T-helper 17 cell (primary cell): ENCODE measurements around the gene GABRG3. TPM values are rescaled to one million over a fixed set of nuclear protein-coding genes. Genes with fewer than 3 reads are reported as not detected.

Experiments used
- ATAC-seq: fragments of 150-1000 bp; cut with Tn5 transposase; 2 replicates; pipeline ENCODE4 v1.10.0; 2021; ENCODE audit warnings: mild to moderate bottlenecking, moderate library complexity
- DNase-seq, 3 donors: peaks; one replicate each; pipeline versions ENCODE4 v3.0.0 to v3.0.0-alpha.2; 2020 to 2021
- H3K9me3 ChIP-seq: one replicate; pipeline ENCODE4 v1.7.0; 2013; ENCODE audit warnings: low read length, mild to moderate bottlenecking; ENCODE audit not compliant: control insufficient read depth, poor library complexity, severe bottlenecking
- H3K27ac Mint-ChIP-seq: one replicate; pipeline ENCODE4 v1.8.0; 2022; ENCODE audit warnings: mild to moderate bottlenecking, moderate library complexity, mixed read lengths
- H3K27me3 Mint-ChIP-seq: one replicate; pipeline ENCODE4 v1.8.0; 2022; ENCODE audit warnings: mixed read lengths
- H3K36me3 Mint-ChIP-seq: one replicate; pipeline ENCODE4 v1.8.0; 2022; ENCODE audit warnings: low read depth, mixed read lengths
- H3K4me1 Mint-ChIP-seq: one replicate; pipeline ENCODE4 v1.8.0; 2022; ENCODE audit warnings: mild to moderate bottlenecking, mixed read lengths
- H3K4me3 Mint-ChIP-seq: one replicate; pipeline ENCODE4 v1.8.0; 2022; ENCODE audit warnings: mild to moderate bottlenecking, moderate library complexity, mixed read lengths
- total RNA-seq, 4 donors: library from RNA in 2 of 4; stranded (reverse) in 2 of 4; gene quantifications; one replicate each; pipeline ENCODE4 v1.2.3 and lab custom pipeline; 2022 to 2026

The GABRG3 gene
- total RNA-seq, 2 donors from 2014 or later: not detected

DNA sequence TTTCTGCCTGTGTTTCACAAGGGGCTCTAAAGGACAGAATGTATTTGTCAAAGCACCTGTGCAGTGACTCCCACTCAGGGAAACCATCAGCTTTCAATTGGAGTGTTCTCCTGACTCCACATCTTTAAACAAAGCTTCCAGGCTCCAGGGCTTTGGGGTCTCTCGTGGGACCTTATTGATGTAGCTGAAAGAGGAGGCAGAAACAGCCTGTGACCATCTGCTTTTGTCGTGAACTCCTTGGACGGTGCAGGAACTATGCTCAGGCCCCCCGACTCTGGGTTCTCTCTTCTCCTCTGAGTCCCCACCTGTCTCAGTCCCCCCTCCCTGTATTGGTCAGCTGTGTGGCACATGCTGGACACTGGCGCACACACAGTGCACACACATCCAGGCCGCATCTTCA, 486.8 kb downstream of the GABRG3 start:
- Mint-ChIP-seq H3K4me1 (no peaks in the 10 kb centered on the region), H3K27ac (no peak overlapping the region), H3K4me3 (no peak overlapping the region), H3K36me3 (no peaks in the 10 kb centered on the region), H3K27me3 (no peaks in the 10 kb centered on the region)
- no peaks in the 10 kb centered on the region for H3K9me3 ChIP-seq
- DNase-seq (no peak), ATAC-seq (no peak)

DNA sequence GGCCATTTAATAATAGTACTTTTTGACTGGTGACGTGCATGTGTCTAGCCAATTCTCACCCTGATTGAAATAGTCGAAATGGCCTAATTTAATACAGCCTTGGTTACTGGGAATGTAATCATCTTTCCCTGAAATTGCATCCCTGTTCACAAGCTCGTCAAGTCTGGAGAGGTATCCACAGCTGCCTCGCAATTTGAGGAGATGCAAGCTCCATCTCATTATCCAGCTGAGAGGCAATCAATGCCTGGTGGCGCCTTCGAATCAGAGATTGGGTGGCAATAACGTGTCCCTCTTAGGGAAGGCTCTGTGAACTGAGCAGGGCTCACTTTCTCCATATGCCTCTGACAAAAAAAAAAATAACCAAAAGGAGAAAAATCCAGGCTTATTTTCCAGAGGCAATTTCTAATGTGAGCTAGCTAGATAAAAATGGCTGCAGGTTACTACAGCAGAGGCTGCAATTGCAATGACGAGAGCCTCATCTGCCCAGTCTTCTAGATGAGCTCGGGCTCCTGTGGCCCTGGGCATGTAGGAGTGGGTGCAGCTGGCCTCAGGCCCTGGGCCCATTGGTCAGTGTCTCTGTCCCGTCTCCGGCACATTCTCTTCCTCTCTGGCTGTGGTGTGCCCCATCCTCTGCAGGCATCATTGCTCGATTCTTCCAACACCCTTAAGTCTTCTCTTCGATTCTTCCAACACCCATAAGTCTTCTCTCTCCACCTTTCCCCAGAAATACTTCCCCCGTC, 487.5 kb downstream of the GABRG3 start:
- no peak overlapping the region for H3K4me3 Mint-ChIP-seq
- H3K4me1 Mint-ChIP-seq: no peaks in the 10 kb centered on the region
- H3K9me3 ChIP-seq: no peaks in the 10 kb centered on the region
- no peak overlapping the region for H3K27ac Mint-ChIP-seq
- no peaks in the 10 kb centered on the region for H3K36me3 Mint-ChIP-seq
- no peak for DNase-seq
- ATAC-seq: no peak
- no peaks in the 10 kb centered on the region for H3K27me3 Mint-ChIP-seq

DNA sequence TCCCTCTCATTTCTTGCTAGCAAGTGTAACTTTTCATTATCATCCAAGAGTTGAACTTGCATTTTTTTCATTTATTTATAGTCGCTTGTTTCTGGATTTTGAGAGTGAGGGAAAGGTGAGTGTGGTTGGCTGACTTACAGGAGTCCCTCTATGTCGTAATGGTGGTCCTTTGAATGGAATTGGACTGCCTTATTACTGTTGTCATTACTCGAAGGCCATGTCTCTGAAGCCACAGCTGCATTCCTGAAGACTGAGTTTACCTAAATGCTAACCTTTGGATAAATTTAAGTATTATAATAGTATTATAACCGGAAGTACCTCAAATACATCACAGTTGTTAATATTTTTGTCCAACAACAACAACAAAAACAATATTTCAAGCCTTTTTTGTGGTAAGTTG, 488.9 kb downstream of the GABRG3 start:
- DNase-seq: no peak
- no peak for ATAC-seq
- no peaks in the 10 kb centered on the region for H3K9me3 ChIP-seq
- no peak overlapping the region for H3K4me3 Mint-ChIP-seq
- H3K36me3 Mint-ChIP-seq: no peaks in the 10 kb centered on the region
- no peaks in the 10 kb centered on the region for H3K4me1 Mint-ChIP-seq
- no peaks in the 10 kb centered on the region for H3K27me3 Mint-ChIP-seq
- no peak overlapping the region for H3K27ac Mint-ChIP-seq

DNA sequence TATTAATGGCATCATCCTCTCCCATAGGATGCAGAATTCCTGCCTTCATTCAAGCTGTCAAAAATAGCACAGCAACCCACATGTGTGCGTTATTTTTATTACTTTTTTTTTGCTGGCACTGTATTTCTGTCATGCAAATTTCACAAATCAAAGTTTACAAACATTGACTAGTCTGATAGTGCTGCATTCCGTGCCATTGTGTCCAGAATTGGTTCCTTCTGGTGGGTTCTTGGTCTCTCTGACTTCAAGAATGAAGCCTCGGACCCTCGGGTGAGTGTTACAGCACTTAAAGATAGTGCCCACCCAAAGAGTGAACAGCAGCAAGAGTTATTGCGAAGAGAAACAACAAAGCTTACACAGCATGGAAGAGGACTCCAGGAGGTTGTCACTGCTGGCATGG, 490.2 kb downstream of the GABRG3 start:
- Mint-ChIP-seq H3K27me3 (no peaks in the 10 kb centered on the region), H3K4me1 (no peaks in the 10 kb centered on the region), H3K4me3 (no peak overlapping the region), H3K27ac (no peak overlapping the region), H3K36me3 (no peaks in the 10 kb centered on the region)
- ATAC-seq: no peak
- DNase-seq: no peak
- no peaks in the 10 kb centered on the region for H3K9me3 ChIP-seq

DNA sequence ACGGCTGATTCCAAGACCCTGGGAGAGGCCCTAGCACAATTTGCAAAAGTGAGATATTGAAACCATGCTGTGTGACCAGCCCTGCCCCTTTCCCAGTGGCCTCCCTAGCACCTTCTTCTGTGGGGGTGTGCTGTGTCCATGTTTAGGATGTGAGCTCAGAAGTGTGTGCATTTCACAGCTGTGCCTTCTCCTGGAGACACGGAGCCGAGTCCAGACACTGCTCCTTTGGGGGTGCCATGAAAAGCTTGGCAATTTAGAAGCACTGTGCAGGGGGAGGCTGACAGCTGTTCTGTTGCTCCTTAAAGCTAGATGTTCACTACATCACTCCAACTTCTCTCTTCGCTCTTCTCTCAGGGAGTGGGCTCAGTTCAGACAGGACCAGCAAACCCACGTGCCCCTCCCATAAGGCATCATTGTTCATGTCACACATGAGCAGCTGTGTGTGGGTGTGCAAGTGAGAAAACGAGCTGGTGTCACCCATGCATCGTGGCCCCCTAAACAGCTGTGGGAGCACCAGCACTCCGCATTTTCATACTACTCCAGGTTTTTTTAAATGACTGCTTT, 492.6 kb downstream of the GABRG3 start:
- Mint-ChIP-seq H3K27me3 (no peaks in the 10 kb centered on the region), H3K36me3 (no peaks in the 10 kb centered on the region), H3K4me1 (no peaks in the 10 kb centered on the region), H3K4me3 (no peak overlapping the region), H3K27ac (no peak overlapping the region)
- H3K9me3 ChIP-seq: no peaks in the 10 kb centered on the region
- ATAC-seq: no peak
- DNase-seq: no peak

DNA sequence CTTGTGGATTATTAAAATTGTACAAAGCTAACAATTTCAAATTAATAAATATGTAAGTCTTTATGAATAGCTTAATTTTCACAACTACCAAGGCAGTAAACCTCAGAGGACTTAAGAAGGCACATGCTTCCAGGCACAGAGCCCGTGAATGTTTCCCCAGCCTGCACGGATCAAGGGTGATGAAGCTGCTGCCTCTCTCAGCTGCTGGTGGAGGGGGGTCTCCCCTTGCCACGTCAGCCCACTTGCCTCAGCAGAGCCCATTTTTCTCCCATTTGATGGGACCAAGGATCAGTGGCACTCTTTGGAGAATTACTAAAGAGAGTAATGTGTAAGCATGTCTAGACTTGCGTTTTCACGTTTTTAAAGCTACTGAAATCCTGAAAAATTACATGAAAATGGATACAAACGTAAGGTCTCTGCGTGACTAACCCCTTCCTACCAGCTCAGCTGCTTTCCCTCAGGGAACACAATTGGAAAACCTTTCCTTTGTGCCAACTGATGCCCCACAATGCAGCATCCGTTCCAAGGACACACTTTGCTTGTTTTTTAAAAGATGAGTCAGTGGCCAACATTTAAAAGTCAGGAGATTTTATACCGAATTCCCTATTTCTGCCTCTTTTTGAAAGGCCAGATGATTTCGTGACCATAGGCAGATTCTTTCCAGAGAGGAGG, 494.1 kb downstream of the GABRG3 start:
- no peaks in the 10 kb centered on the region for H3K27me3 Mint-ChIP-seq
- H3K36me3 Mint-ChIP-seq: no peaks in the 10 kb centered on the region
- no peaks in the 10 kb centered on the region for H3K4me1 Mint-ChIP-seq
- DNase-seq (no peak), ATAC-seq (no peak)
- H3K4me3 Mint-ChIP-seq: no peak overlapping the region
- H3K9me3 ChIP-seq: no peaks in the 10 kb centered on the region
- H3K27ac Mint-ChIP-seq: no peak overlapping the region

DNA sequence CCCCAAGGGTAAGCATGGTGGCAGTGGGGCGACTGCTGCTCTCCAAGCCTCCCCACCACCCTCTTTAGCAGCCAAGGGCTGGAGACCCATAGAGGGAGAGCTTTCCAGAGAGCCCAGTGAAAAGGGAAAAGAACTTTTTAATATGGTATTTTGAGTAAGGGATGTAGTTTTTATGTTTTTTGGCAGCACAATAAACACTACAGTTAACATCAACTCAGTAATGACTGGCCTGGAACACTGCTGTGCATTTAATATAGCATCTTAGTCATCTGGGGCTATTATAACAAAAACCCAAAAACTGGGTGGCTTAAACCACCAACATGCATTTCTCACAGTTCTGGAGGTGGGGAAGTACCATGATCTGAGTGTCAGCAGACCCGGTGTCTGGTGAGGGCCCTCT, 495.8 kb downstream of the GABRG3 start:
- Mint-ChIP-seq H3K36me3 (no peaks in the 10 kb centered on the region), H3K27me3 (no peaks in the 10 kb centered on the region), H3K4me3 (no peak overlapping the region), H3K4me1 (no peaks in the 10 kb centered on the region), H3K27ac (no peak overlapping the region)
- no peak for ATAC-seq
- DNase-seq: no peak
- no peaks in the 10 kb centered on the region for H3K9me3 ChIP-seq

DNA sequence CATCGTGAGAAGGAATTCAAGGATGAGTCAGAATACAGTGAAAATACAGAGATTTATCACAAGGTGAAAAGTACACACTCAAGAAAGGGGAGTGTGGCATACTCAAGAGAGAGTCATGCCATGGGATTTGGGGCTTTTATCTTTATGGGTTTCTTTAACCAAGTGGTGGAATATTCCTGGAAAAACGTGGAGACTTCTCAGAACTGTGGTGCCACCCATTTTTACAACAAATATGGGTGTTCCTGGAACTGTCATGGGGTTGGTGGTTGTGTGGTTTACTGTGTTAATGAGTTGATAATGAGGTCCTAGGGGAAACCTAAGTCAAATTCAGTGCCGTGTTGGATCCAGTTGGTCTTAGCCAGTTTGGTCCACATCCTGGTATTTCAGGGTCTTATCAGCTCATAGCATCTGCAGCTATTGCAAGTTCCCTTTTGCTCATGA, 497.2 kb downstream of the GABRG3 start:
- H3K9me3 ChIP-seq: no peaks in the 10 kb centered on the region
- Mint-ChIP-seq H3K4me3 (no peak overlapping the region), H3K4me1 (no peaks in the 10 kb centered on the region), H3K27me3 (no peaks in the 10 kb centered on the region), H3K36me3 (no peaks in the 10 kb centered on the region), H3K27ac (no peak overlapping the region)
- ATAC-seq: no peak
- no peak for DNase-seq

DNA sequence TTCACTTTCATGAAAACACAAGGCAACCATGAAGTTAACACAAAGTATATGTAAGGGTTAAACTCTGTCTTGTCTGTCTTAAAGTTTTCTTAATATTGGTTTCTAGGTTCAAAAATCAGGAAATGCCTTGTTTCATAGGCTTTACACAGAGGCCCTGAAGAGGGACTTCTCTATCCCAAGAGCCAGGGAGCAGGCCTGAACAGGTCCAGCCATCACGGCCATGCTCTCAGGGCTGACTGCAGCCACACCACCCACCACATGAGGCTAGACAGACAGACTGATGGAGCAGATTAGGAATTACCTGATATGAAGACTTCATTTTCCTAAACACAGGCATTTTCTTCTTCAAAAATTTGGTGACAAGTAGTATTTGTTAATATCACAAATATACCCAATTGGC, 502.9 kb downstream of the GABRG3 start:
- H3K27me3 Mint-ChIP-seq: no peaks in the 10 kb centered on the region
- no peaks in the 10 kb centered on the region for H3K36me3 Mint-ChIP-seq
- H3K4me3 Mint-ChIP-seq: no peak overlapping the region
- DNase-seq (no peak), ATAC-seq (no peak)
- H3K27ac Mint-ChIP-seq: no peak overlapping the region
- no peaks in the 10 kb centered on the region for H3K9me3 ChIP-seq
- H3K4me1 Mint-ChIP-seq: no peaks in the 10 kb centered on the region

DNA sequence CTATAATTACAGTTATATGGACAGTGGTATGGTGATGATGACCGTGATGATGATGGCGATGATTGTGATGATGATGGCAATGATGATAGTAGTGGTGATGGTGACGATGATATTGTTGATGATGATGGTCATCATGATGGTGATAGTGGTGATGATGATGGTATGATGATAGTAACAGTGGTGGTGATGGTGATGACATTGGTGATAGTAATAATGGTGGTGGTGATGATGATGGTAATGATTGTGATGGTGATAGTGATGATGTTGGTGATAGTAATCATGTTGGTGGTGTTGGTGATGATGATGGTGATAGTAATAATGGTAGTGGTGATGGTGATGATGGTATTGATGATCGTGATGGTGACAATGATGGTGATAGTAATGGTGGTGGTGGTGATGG, 504.4 kb downstream of the GABRG3 start:
- DNase-seq (no peak), ATAC-seq (no peak)
- H3K36me3 Mint-ChIP-seq: no peaks in the 10 kb centered on the region
- H3K9me3 ChIP-seq: no peaks in the 10 kb centered on the region
- H3K4me3 Mint-ChIP-seq: no peak overlapping the region
- H3K27me3 Mint-ChIP-seq: no peaks in the 10 kb centered on the region
- no peak overlapping the region for H3K27ac Mint-ChIP-seq
- H3K4me1 Mint-ChIP-seq: no peaks in the 10 kb centered on the region

DNA sequence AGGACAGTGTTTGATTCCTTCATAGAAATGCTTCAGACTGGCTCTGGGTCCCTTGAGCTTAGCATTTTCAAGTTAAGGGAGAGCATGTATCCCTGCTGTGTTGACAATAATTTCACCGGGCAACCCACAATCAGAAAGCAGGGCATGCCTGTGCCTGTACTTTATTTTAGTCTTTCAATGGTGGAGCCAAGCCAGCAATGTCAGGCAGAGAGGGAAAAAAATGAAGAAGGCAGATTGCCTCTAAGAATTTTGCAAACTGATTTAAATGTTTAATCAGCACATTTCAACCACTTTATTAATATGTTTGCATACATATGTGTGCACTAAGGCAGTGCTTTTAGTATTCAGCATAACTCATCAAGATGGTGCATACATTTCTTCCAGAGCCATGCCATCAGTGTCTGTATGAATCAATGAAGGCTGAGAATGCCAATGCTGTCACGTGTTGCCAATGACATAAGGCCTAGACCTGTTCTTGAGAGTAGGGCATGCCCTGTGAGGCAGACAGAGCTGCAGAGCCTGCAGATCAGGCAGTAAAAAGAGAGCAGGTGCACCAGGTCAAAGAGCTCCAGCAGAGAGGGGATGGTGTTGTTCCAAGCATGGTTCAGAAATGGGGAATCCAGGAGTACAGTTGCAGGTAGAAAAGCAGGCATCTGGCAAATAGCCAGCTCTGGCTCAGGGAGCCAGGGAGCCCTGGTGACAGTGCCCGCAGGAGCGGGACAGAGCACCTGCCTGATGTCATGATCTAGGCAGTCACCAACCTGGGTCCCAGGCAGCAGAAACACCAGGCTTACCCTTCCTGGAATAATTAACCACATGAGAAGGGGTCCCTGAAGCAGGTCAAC, 508.5 kb downstream of the GABRG3 start:
- no peak overlapping the region for H3K4me3 Mint-ChIP-seq
- no peak overlapping the region for H3K27ac Mint-ChIP-seq
- peaks cover 3% of the 10 kb centered on the region for H3K9me3 ChIP-seq
- no peaks in the 10 kb centered on the region for H3K27me3 Mint-ChIP-seq
- ATAC-seq (no peak), DNase-seq (no peak)
- H3K36me3 Mint-ChIP-seq: no peaks in the 10 kb centered on the region
- H3K4me1 Mint-ChIP-seq: no peaks in the 10 kb centered on the region

DNA sequence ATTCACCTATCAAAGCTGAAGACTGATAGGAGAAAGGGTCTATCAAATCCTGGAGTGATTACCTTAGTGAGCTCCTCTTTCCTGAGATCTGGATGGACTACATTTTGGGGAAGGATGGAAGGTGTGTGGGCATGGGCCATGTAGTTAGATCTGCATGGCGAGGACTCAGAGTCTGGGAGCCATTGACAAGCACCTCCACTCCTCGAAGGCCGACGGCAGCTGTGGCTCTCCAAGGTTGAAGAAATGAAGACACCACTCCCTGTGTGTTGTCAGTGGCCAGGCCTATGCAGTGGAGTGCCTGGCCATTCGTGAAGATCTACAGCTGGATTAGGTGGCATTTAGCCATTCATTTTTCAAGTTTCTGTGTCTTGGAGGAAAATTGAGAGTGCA, 509.2 kb downstream of the GABRG3 start:
- peaks cover 3% of the 10 kb centered on the region for H3K9me3 ChIP-seq
- no peak overlapping the region for H3K27ac Mint-ChIP-seq
- no peaks in the 10 kb centered on the region for H3K27me3 Mint-ChIP-seq
- DNase-seq: no peak
- no peaks in the 10 kb centered on the region for H3K36me3 Mint-ChIP-seq
- H3K4me3 Mint-ChIP-seq: no peak overlapping the region
- no peaks in the 10 kb centered on the region for H3K4me1 Mint-ChIP-seq
- no peak for ATAC-seq

DNA sequence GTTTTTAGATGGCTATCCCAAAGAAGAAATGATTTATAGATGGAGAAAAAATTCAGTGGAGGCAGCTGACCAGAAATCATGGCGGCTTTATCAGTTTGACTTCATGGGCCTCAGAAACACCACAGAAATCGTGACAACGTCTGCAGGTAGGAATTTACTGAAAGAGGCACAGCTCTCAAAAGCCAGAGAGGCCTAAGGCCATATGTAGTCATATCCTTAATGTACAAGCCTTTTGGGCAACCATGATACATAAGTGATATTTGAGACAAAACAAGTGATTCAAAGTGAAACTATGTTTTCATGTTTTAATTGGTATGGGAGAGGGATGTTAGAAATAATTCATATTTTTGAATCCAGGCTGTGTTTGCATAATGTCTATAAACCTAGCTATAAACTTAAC, 509.7 kb downstream of the GABRG3 start:
- H3K4me3 Mint-ChIP-seq: no peak overlapping the region
- no peaks in the 10 kb centered on the region for H3K36me3 Mint-ChIP-seq
- no peak for DNase-seq
- no peak for ATAC-seq
- no peaks in the 10 kb centered on the region for H3K27me3 Mint-ChIP-seq
- no peaks in the 10 kb centered on the region for H3K4me1 Mint-ChIP-seq
- peaks cover 3% of the 10 kb centered on the region for H3K9me3 ChIP-seq
- H3K27ac Mint-ChIP-seq: no peak overlapping the region
